ENCODE measurements around the gene TSNAX. TPM values are rescaled to one million over a fixed set of nuclear protein-coding genes. Genes with fewer than 3 reads are reported as not detected.

The TSNAX gene
- polyA plus RNA-seq, 1 of the 3 experiments (the other 2 are of a cell fraction) = 15.7 TPM

DNA sequence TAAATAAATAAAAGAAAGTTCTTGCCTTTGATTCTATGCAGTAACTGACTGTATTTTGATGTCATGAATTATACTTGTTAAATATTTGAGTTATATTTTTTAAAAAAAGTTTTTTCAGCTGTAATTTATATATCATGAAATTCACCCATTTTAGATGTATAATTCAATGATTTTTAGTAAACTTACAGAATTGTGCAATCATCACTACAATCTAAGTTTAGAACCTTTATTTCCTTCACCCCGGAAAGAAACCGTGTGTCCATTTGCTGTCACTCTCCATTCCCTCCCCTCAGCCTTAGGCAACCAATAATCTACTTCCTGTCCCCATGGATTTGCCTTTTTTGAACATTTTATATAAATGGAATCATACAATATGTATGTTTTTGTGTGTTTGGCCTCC lies 65.7 kb downstream of the TSNAX start:
- TF ChIP-seq, protein P1, sequence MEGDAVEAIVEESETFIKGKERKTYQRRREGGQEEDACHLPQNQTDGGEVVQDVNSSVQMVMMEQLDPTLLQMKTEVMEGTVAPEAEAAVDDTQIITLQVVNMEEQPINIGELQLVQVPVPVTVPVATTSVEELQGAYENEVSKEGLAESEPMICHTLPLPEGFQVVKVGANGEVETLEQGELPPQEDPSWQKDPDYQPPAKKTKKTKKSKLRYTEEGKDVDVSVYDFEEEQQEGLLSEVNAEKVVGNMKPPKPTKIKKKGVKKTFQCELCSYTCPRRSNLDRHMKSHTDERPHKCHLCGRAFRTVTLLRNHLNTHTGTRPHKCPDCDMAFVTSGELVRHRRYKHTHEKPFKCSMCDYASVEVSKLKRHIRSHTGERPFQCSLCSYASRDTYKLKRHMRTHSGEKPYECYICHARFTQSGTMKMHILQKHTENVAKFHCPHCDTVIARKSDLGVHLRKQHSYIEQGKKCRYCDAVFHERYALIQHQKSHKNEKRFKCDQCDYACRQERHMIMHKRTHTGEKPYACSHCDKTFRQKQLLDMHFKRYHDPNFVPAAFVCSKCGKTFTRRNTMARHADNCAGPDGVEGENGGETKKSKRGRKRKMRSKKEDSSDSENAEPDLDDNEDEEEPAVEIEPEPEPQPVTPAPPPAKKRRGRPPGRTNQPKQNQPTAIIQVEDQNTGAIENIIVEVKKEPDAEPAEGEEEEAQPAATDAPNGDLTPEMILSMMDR (IDR thresholded peaks at IDR 0.05) = no peak
- TF ChIP-seq, protein P2, sequence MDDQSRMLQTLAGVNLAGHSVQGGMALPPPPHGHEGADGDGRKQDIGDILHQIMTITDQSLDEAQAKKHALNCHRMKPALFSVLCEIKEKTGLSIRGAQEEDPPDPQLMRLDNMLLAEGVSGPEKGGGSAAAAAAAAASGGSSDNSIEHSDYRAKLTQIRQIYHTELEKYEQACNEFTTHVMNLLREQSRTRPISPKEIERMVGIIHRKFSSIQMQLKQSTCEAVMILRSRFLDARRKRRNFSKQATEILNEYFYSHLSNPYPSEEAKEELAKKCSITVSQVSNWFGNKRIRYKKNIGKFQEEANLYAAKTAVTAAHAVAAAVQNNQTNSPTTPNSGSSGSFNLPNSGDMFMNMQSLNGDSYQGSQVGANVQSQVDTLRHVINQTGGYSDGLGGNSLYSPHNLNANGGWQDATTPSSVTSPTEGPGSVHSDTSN (IDR thresholded peaks at IDR 0.05) = no peak
- TF ChIP-seq RAD21 (IDR thresholded peaks at IDR 0.05; ENCODE audit: low read length) (no peak), YY1 (IDR thresholded peaks at IDR 0.05; ENCODE audit: low read depth) (no peak), EP300 (IDR thresholded peaks at IDR 0.05; ENCODE audit: borderline replicate concordance in 1 of 2, low read depth in 1 of 2, low read length in 1 of 2) (no peak)
- TF ChIP-seq, protein P3, sequence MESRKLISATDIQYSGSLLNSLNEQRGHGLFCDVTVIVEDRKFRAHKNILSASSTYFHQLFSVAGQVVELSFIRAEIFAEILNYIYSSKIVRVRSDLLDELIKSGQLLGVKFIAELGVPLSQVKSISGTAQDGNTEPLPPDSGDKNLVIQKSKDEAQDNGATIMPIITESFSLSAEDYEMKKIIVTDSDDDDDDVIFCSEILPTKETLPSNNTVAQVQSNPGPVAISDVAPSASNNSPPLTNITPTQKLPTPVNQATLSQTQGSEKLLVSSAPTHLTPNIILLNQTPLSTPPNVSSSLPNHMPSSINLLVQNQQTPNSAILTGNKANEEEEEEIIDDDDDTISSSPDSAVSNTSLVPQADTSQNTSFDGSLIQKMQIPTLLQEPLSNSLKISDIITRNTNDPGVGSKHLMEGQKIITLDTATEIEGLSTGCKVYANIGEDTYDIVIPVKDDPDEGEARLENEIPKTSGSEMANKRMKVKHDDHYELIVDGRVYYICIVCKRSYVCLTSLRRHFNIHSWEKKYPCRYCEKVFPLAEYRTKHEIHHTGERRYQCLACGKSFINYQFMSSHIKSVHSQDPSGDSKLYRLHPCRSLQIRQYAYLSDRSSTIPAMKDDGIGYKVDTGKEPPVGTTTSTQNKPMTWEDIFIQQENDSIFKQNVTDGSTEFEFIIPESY (IDR thresholded peaks at IDR 0.05; ENCODE audit: borderline replicate concordance, low read depth) = no peak
- TF ChIP-seq, protein P4, sequence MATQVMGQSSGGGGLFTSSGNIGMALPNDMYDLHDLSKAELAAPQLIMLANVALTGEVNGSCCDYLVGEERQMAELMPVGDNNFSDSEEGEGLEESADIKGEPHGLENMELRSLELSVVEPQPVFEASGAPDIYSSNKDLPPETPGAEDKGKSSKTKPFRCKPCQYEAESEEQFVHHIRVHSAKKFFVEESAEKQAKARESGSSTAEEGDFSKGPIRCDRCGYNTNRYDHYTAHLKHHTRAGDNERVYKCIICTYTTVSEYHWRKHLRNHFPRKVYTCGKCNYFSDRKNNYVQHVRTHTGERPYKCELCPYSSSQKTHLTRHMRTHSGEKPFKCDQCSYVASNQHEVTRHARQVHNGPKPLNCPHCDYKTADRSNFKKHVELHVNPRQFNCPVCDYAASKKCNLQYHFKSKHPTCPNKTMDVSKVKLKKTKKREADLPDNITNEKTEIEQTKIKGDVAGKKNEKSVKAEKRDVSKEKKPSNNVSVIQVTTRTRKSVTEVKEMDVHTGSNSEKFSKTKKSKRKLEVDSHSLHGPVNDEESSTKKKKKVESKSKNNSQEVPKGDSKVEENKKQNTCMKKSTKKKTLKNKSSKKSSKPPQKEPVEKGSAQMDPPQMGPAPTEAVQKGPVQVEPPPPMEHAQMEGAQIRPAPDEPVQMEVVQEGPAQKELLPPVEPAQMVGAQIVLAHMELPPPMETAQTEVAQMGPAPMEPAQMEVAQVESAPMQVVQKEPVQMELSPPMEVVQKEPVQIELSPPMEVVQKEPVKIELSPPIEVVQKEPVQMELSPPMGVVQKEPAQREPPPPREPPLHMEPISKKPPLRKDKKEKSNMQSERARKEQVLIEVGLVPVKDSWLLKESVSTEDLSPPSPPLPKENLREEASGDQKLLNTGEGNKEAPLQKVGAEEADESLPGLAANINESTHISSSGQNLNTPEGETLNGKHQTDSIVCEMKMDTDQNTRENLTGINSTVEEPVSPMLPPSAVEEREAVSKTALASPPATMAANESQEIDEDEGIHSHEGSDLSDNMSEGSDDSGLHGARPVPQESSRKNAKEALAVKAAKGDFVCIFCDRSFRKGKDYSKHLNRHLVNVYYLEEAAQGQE (IDR thresholded peaks at IDR 0.05; ENCODE audit: low read depth, low read length) = no peak
- Histone ChIP-seq H3K4me3 (ENCODE audit: low read depth in 2 of 2, low read length in 1 of 2) (no peak overlapping the region), H3K9me3 (no peaks in the 10 kb centered on the region), H3K9ac (no peak overlapping the region), H3K27ac (ENCODE audit: low read depth in 2 of 2, low read length in 1 of 2) (no peak overlapping the region), H3K4me2 (no peak overlapping the region), H4K20me1 (ENCODE audit: insufficient read depth) (no peaks in the 10 kb centered on the region), H3K36me3 (replicated peaks in 1 of 2; ENCODE audit: control insufficient read depth in 1 of 2, insufficient read depth in 2 of 2, low read length in 1 of 2) (no peaks in the 10 kb centered on the region), H3K4me1 (ENCODE audit: control insufficient read depth in 1 of 2, insufficient read depth in 2 of 2, low read depth in 1 of 2, low read length in 1 of 2) (peaks cover 0 to 2% of the 10 kb centered on the region in 2 experiments; a peak in 2 of 4 replicates), H3K9me2 (no peaks in the 10 kb centered on the region), H3F3A (replicated peaks; ENCODE audit: insufficient read depth) (peaks cover 3% of the 10 kb centered on the region), H2AFZ (ENCODE audit: low read depth) (no peak overlapping the region), H3K27me3 (ENCODE audit: insufficient read depth) (no peaks in the 10 kb centered on the region), H3K79me2 (ENCODE audit: insufficient read depth) (no peaks in the 10 kb centered on the region)
- POLR2A ChIA-PET = no interaction called here
- CTCF ChIA-PET = interaction anchor here (1.4 to 1.5 kb wide), 2 partner anchors 236 to 237 kb away, joined by 4 to 5 read pairs; no protein-coding TSS in a partner anchor
- no peak for DNase-seq
- 69% methylated on average over 2 of the region's 2 CpGs for WGBS (ENCODE audit: low lambda C conversion rate)
